BE2C (cell line): Measurements from ENCODE around the gene RNASEH2A.
A peak's percentile ranks its signal among the peaks of the same experiment; 100 is the strongest.

ENCODE experiments used
- DNase-seq: peaks from one replicate; pipeline ENCODE4 v3.0.0-alpha.2; 2020
- H3K27me3 ChIP-seq: fragments of 250-450 bp; sonication (Bioruptor Pico); 2 replicates; pipeline ENCODE4 v1.5.1; 2020; ENCODE audit warnings: mild to moderate bottlenecking
- H3K36me3 ChIP-seq: fragments of 250-450 bp; sonication (Bioruptor Pico); 2 replicates; pipeline ENCODE4 v1.5.1; 2020; ENCODE audit warnings: mild to moderate bottlenecking
- H3K4me1 ChIP-seq: fragments of 250-450 bp; sonication (Bioruptor Pico); 2 replicates; pipeline ENCODE4 v1.5.1; 2020
- H3K4me3 ChIP-seq: 2 replicates; pipeline ENCODE4 v1.5.1; 2011; ENCODE audit warnings: low read depth, low read length
- H3K9me3 ChIP-seq: fragments of 250-450 bp; sonication (Bioruptor Pico); 2 replicates; pipeline ENCODE4 v1.5.1; 2020
- TF ChIP-seq, protein P1 (sequence below): IDR thresholded peaks from 2 replicates; pipeline ENCODE4 v1.5.1; 2012; ENCODE audit warnings: mild to moderate bottlenecking, low read depth, low read length

RNASEH2A gene

DNA sequence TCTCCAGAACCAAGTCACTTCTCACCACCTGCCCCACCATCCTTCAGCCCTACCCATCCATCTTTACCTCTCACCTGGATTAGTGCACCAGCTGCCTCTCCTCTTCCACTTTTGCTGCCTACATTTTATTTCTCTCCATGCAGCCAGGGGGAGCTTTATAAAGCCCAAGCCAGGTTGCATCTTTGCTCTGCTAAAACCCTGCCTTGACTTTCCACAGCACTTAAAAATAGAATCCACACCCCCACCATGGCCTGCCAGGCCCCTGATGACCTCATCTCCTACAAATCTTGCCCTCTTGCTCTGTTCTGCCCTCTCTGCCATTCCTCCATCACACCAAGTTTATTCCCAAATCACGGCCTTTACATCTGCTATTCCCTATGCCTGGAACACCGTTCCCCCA is 32.8 kb upstream of the RNASEH2A start:
- Histone ChIP-seq H3K4me3 (no peak overlapping the region), H3K4me1 (no peaks in the 10 kb centered on the region; the same call in 1 of the 2 replicates), H3K27me3 (no peaks in the 10 kb centered on the region), H3K9me3 (no peaks in the 10 kb centered on the region), H3K36me3 (no peaks in the 10 kb centered on the region)
- DNase-seq, result no peak
- TF ChIP-seq, protein P1, sequence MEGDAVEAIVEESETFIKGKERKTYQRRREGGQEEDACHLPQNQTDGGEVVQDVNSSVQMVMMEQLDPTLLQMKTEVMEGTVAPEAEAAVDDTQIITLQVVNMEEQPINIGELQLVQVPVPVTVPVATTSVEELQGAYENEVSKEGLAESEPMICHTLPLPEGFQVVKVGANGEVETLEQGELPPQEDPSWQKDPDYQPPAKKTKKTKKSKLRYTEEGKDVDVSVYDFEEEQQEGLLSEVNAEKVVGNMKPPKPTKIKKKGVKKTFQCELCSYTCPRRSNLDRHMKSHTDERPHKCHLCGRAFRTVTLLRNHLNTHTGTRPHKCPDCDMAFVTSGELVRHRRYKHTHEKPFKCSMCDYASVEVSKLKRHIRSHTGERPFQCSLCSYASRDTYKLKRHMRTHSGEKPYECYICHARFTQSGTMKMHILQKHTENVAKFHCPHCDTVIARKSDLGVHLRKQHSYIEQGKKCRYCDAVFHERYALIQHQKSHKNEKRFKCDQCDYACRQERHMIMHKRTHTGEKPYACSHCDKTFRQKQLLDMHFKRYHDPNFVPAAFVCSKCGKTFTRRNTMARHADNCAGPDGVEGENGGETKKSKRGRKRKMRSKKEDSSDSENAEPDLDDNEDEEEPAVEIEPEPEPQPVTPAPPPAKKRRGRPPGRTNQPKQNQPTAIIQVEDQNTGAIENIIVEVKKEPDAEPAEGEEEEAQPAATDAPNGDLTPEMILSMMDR, result peak; percentile 50

GRCh38 chr19:12774588-12775555 is 31.5 kb upstream of the RNASEH2A start, which contains the start of gene HOOK2:
Gene HOOK2 (minus strand): TSS chr19:12775552. CDS start chr19:12775449, 103 bp downstream.
- DNase-seq, result no peak
- Histone ChIP-seq H3K9me3 (no peaks in the 10 kb centered on the region), H3K4me3 (peak within 1 kb of the TSS; percentile 74), H3K27me3 (no peaks in the 10 kb centered on the region), H3K36me3 (no peaks in the 10 kb centered on the region), H3K4me1 (peaks cover 10% of the 10 kb centered on the region)
- TF ChIP-seq, protein P1, result no peak

GRCh38 chr19:12777217-12778016 is 29.0 kb upstream of the RNASEH2A start:
- TF ChIP-seq, protein P1, result peak; percentile 83
- H3K36me3 ChIP-seq, result no peaks in the 10 kb centered on the region
- H3K9me3 ChIP-seq, result no peaks in the 10 kb centered on the region

DNA sequence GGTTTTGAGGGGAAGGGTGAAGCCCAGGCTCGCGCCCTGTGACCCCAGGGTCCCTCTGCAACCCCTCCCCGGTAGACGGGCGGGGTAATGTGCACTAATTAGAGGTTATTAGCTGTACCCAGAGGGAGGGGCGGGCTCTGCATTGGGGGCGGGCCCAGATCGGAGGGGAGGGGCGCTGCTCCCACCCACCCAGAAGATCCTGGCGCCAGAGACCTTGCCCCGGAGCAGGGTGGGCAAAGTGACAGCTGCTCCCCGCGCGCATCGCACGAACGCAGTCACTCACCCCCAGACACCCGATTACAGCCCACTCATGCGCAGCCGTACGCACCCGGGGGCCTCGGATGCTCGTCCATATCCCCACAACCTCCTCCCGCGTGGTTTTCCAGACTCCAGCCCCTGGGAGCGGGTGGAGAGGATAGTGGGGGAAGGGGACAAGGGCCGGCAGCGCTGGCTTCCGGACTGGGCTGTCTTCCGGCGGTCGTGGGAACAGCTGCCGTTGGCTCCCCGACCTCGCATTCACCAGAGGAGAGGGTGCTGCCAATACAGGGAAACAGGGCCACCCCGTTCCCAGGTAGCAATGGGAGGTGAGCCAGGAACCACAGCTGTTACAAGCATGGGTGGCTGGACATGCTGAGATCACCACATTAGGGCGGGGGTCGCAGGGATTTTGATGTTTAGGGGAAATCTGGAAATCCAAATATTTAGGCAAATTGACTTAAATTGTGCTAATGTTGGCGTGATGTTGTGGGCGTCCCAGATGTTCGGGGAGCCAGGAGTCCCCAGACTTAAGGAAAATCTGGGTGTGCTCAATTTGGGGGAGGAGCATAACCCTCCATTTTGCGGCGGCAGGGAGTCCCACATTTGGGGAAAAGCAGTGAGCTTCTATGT is 28.1 kb upstream of the RNASEH2A start:
- Histone ChIP-seq H3K4me3 (peak overlapping the region; percentile 65), H3K4me1 (peaks cover 14% of the 10 kb centered on the region), H3K27me3 (no peaks in the 10 kb centered on the region), H3K9me3 (no peaks in the 10 kb centered on the region), H3K36me3 (no peaks in the 10 kb centered on the region)
- TF ChIP-seq, protein P1, result no peak
- peak; percentile 90 for DNase-seq

More at GRCh38 chr19:12777217-12778016, 29.0 kb upstream of the RNASEH2A start:
- H3K4me3 ChIP-seq, result peak overlapping the region; percentile 65
- peak; percentile 92 for DNase-seq
- H3K27me3 ChIP-seq, result no peaks in the 10 kb centered on the region
- H3K4me1 ChIP-seq, result peaks cover 14% of the 10 kb centered on the region

GRCh38 chr19:12778905-12779161 is 27.6 kb upstream of the RNASEH2A start:
- H3K27me3 ChIP-seq, result no peaks in the 10 kb centered on the region
- peak overlapping the region; percentile 65 for H3K4me3 ChIP-seq
- H3K36me3 ChIP-seq, result no peaks in the 10 kb centered on the region
- no peaks in the 10 kb centered on the region for H3K9me3 ChIP-seq
- TF ChIP-seq, protein P1, result no peak
- no peak for DNase-seq
- H3K4me1 ChIP-seq, result peaks cover 20% of the 10 kb centered on the region
